ENCODE measurements around the gene RAB27A. TPM values are rescaled to one million over a fixed set of nuclear protein-coding genes. Genes with fewer than 3 reads are reported as not detected.

Gene RAB27A
- total and polyA plus RNA-seq, 10 of the 15 experiments (the other 5 are each of a cell fraction or from before 2014, with no cell fraction given), result 13.3 to 139 (median 35.2) TPM

GRCh38 chr15:55248895-55249294 lies 40.7 kb downstream of the RAB27A start (continued):
- TF ChIP-seq POU2F2 (IDR thresholded peaks at IDR 0.05; ENCODE audit: borderline replicate concordance, low read depth, low read length) (no peak), EP300 (IDR thresholded peaks at IDR 0.05; ENCODE audit: borderline replicate concordance in 1 of 2, control insufficient read depth in 1 of 2, low read depth in 2 of 2, low read length in 2 of 2) (no peak), FOS (IDR thresholded peaks at IDR 0.05; ENCODE audit: borderline replicate concordance, extremely low read depth, insufficient read length) (no peak), CHD2 (IDR thresholded peaks at IDR 0.05; ENCODE audit: borderline replicate concordance, low read depth, low read length) (no peak), NR2C1 (IDR thresholded peaks at IDR 0.05) (no peak), RELA (IDR thresholded peaks at IDR 0.05; ENCODE audit: borderline replicate concordance, partially characterized antibody) (no peak), RAD51 (IDR thresholded peaks at IDR 0.05) (no peak), SPI1 (IDR thresholded peaks at IDR 0.05; ENCODE audit: borderline replicate concordance, insufficient read depth, low read depth, low read length) (no peak), ZBTB4 (CRISPR knock-in tag; IDR thresholded peaks at IDR 0.05) (no peak), ETV6 (conservative IDR thresholded peaks at IDR 0.05 in 1 of 2, IDR thresholded peaks at IDR 0.05 in 1 of 2; ENCODE audit: borderline replicate concordance in 1 of 2, low read depth in 1 of 2) (no peak), FOXM1 (IDR thresholded peaks at IDR 0.05; ENCODE audit: low read depth, low read length) (no peak)
